ENCODE measurements around the gene PKP3.

- TF ChIP-seq CTCF (optimal IDR thresholded peaks at IDR 0.05 in 1 of 3, IDR thresholded peaks at IDR 0.05 in 1 of 3, conservative IDR thresholded peaks at IDR 0.05 in 1 of 3; ENCODE audit: extremely low read depth in 1 of 3, insufficient read depth in 2 of 3, low read length in 3 of 3) (no peak), EZH2 (IDR thresholded peaks at IDR 0.05; ENCODE audit: low read length) (no peak)
These were observed at the start of gene PKP3 for GRCh38 chr11:394034-394857.
